ENCODE data around the gene ENTPD7. TPM values are rescaled to one million over a fixed set of nuclear protein-coding genes. Genes with fewer than 3 reads are reported as not detected.

Gene ENTPD7
- total and polyA plus RNA-seq, 10 of the 15 experiments (the other 5 are each of a cell fraction or from before 2014, with no cell fraction given), result 0.73 to 6.7 (median 5.2) TPM

- Histone ChIP-seq H3K27ac (ENCODE audit: control insufficient read depth, insufficient read depth) (no peak overlapping the region), H3K4me1 (ENCODE audit: control insufficient read depth, insufficient read depth, low read length) (peaks cover 4% of the 10 kb centered on the region; the same call in 1 of the 2 replicates), H2AFZ (ENCODE audit: control insufficient read depth, low read depth, low read length) (no peak overlapping the region), H3K36me3 (ENCODE audit: control insufficient read depth in 2 of 2, insufficient read depth in 2 of 2, low read length in 1 of 2) (peaks cover 8 to 9% of the 10 kb centered on the region in 2 experiments), H3K27me3 (replicated peaks in 1 of 2; ENCODE audit: control insufficient read depth in 2 of 2, insufficient read depth in 2 of 2, low read length in 1 of 2) (no peaks in the 10 kb centered on the region), H3K4me3 (no peak overlapping the region), H3K9ac (ENCODE audit: control insufficient read depth, insufficient read depth, low read length) (no peak overlapping the region), H3K4me2 (ENCODE audit: control insufficient read depth, insufficient read depth) (0 out of 2 replicates have a peak overlapping the region, but pooled peaks have one; percentile 2), H4K20me1 (ENCODE audit: control insufficient read depth, insufficient read depth) (no peaks in the 10 kb centered on the region), H3K79me2 (ENCODE audit: control insufficient read depth, insufficient read depth, low read length) (peaks cover 43% of the 10 kb centered on the region), H3K9me3 (replicated peaks; ENCODE audit: control insufficient read depth, insufficient read depth, low read length) (no peaks in the 10 kb centered on the region)
- ATAC-seq (no peak), DNase-seq (ENCODE audit: low read depth, low spot score) (no peak), FAIRE-seq (no peak)
- ChIA-PET RAD21 (ENCODE audit: unreplicated experiment) (interaction anchor here (1.0 to 8.4 kb wide), 8 partner anchors 55 to 223 kb away, joined by 3 to 70 read pairs (median 4); partner anchors contain the start of gene GOT1), SMC1A (ENCODE audit: uncharacterized antibody, unreplicated experiment) (interaction anchor here (0.5 to 6.1 kb wide), 9 partner anchors 9 to 223 kb away, joined by 3 to 38 read pairs (median 14); partner anchors contain the start of gene GOT1), CTCF (interaction anchor here (0.6 to 12.7 kb wide), 17 partner anchors 10 to 430 kb away, joined by 3 to 233 read pairs (median 7); partner anchors contain the start of genes COX15, CUTC, ENTPD7 and GOT1), POLR2A (interaction anchor here (0.5 to 0.7 kb wide), 5 partner anchors 12 to 1863 kb away, joined by 3 to 5 read pairs (median 3); no protein-coding TSS in a partner anchor)
- intact Hi-C loops (cut with micrococcal nuclease; ENCODE audit: unreplicated experiment) (no loop called here), in situ Hi-C loops (cut with MboI) (no loop called here)
- no TSS peak for BruUV-seq (replicated peaks)
- 91% methylated on average over 4 of the region's 4 CpGs for WGBS (ENCODE audit: insufficient coverage, insufficient replicate concordance, low lambda C conversion rate, missing lambda C conversion rate)
- TF ChIP-seq NBN (IDR thresholded peaks at IDR 0.05) (no peak), TCF12 (IDR thresholded peaks at IDR 0.05; ENCODE audit: low read depth, low read length) (no peak), ZNF274 (IDR thresholded peaks at IDR 0.05; ENCODE audit: insufficient read depth, insufficient read length) (no peak), RAD21 (IDR thresholded peaks at IDR 0.05; ENCODE audit: insufficient read depth, low read depth, low read length) (no peak), IKZF2 (IDR thresholded peaks at IDR 0.05) (no peak), SMARCA5 (IDR thresholded peaks at IDR 0.05) (no peak), ZNF384 (IDR thresholded peaks at IDR 0.05; ENCODE audit: borderline replicate concordance, low read depth, low read length) (no peak), NKRF (conservative IDR thresholded peaks at IDR 0.05) (no peak), WRNIP1 (IDR thresholded peaks at IDR 0.05; ENCODE audit: borderline replicate concordance, low read depth, low read length) (no peak), HDAC6 (IDR thresholded peaks at IDR 0.05; ENCODE audit: unreplicated experiment) (no peak), ZNF217 (IDR thresholded peaks at IDR 0.05) (no peak), NR2C1 (IDR thresholded peaks at IDR 0.05) (no peak), MEF2A (IDR thresholded peaks at IDR 0.05; ENCODE audit: insufficient read depth, low read depth, low read length) (no peak), STAT1 (conservative IDR thresholded peaks at IDR 0.05) (no peak), SMAD1 (IDR thresholded peaks at IDR 0.05; ENCODE audit: low read depth, partially characterized antibody) (no peak)
- TF ChIP-seq, protein P1, sequence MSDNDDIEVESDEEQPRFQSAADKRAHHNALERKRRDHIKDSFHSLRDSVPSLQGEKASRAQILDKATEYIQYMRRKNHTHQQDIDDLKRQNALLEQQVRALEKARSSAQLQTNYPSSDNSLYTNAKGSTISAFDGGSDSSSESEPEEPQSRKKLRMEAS (IDR thresholded peaks at IDR 0.05; ENCODE audit: low read depth, low read length), result no peak
- TF ChIP-seq, protein P2, sequence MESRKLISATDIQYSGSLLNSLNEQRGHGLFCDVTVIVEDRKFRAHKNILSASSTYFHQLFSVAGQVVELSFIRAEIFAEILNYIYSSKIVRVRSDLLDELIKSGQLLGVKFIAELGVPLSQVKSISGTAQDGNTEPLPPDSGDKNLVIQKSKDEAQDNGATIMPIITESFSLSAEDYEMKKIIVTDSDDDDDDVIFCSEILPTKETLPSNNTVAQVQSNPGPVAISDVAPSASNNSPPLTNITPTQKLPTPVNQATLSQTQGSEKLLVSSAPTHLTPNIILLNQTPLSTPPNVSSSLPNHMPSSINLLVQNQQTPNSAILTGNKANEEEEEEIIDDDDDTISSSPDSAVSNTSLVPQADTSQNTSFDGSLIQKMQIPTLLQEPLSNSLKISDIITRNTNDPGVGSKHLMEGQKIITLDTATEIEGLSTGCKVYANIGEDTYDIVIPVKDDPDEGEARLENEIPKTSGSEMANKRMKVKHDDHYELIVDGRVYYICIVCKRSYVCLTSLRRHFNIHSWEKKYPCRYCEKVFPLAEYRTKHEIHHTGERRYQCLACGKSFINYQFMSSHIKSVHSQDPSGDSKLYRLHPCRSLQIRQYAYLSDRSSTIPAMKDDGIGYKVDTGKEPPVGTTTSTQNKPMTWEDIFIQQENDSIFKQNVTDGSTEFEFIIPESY (IDR thresholded peaks at IDR 0.05), result no peak
Observed at GRCh38 chr10:99615426-99615825, 43.9 kb upstream of the ENTPD7 start.
